Activated naive CD8-positive, alpha-beta T cell treated with anti-CD3 and anti-CD28 coated beads, Interleukin-2, amount 50 U/mL, for 24 hours (primary cell): Measurements from ENCODE around the gene TENM4.
A peak's percentile ranks its signal among the peaks of the same experiment; 100 is the strongest.
"Not testable (repeated sequence)": the region's sequence is repeated elsewhere in the genome, so short reads cannot be mapped to it uniquely, and the experiment has no call there.

ENCODE experiments used
- ATAC-seq: fragments of 150-1000 bp; cut with Tn5 transposase; one replicate; pipeline ENCODE4 v1.10.0; 2021
- DNase-seq: peaks from one replicate; pipeline ENCODE4 v3.0.0; 2021
- H3K27ac Mint-ChIP-seq: one replicate; pipeline ENCODE4 v1.8.0; 2021; ENCODE audit warnings: mild to moderate bottlenecking, mixed read lengths
- H3K27me3 Mint-ChIP-seq: one replicate; pipeline ENCODE4 v1.8.0; 2021; ENCODE audit warnings: mixed read lengths
- H3K36me3 Mint-ChIP-seq: one replicate; pipeline ENCODE4 v1.8.0; 2021; ENCODE audit warnings: low read depth, mixed read lengths
- H3K4me1 Mint-ChIP-seq: one replicate; pipeline ENCODE4 v1.8.0; 2021; ENCODE audit warnings: mixed read lengths
- H3K4me3 Mint-ChIP-seq: one replicate; pipeline ENCODE4 v1.8.0; 2021; ENCODE audit warnings: mild to moderate bottlenecking, moderate library complexity, mixed read lengths
- H3K9me3 Mint-ChIP-seq: one replicate; pipeline ENCODE4 v1.8.0; 2021; ENCODE audit warnings: mixed read lengths

Gene TENM4

GRCh38 chr11:78647266-78647915 lies 793.4 kb downstream of the TENM4 start:
- ATAC-seq (no peak), DNase-seq (no peak)
- H3K4me1 Mint-ChIP-seq: peaks cover 57% of the 10 kb centered on the region
- peaks cover 4% of the 10 kb centered on the region for H3K36me3 Mint-ChIP-seq
- H3K4me3 Mint-ChIP-seq: no peak overlapping the region
- H3K27me3 Mint-ChIP-seq: peaks cover 3% of the 10 kb centered on the region
- H3K27ac Mint-ChIP-seq: no peak overlapping the region
- no peaks in the 10 kb centered on the region for H3K9me3 Mint-ChIP-seq

GRCh38 chr11:78646564-78647185 lies 794.2 kb downstream of the TENM4 start:
- Mint-ChIP-seq H3K4me1 (peaks cover 56% of the 10 kb centered on the region), H3K27me3 (peaks cover 3% of the 10 kb centered on the region), H3K36me3 (peaks cover 4% of the 10 kb centered on the region), H3K9me3 (no peaks in the 10 kb centered on the region), H3K4me3 (no peak overlapping the region), H3K27ac (no peak overlapping the region)
- DNase-seq (peak; percentile 59), ATAC-seq (no peak)

- no peaks in the 10 kb centered on the region for H3K9me3 Mint-ChIP-seq
These were observed 795.3 kb downstream of the TENM4 start for GRCh38 chr11:78645226-78646202.

DNA sequence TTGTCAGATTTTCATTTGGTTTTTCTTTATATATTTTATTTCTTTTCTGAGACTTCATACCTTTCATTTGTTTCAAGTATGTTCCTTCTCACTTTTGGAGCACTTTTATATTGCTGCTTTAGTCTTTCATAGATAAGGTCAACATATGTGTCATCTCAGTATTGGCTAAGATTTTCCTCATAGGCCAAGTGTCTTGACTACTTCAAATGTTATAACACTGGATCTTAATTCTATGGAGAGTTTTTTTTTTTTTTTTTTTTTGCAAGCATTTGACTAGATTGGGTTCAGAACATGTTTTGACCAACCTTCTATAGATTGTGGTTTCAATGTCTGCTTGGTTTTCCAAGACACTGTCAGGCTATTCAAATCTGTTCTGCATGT lies 797.2 kb downstream of the TENM4 start:
- Mint-ChIP-seq H3K36me3 (peaks cover 4% of the 10 kb centered on the region), H3K4me1 (peaks cover 40% of the 10 kb centered on the region), H3K4me3 (peak overlapping the region; percentile 34), H3K9me3 (no peaks in the 10 kb centered on the region), H3K27me3 (peaks cover 2% of the 10 kb centered on the region), H3K27ac (peak overlapping the region; percentile 95)
- ATAC-seq (peak; percentile 58), DNase-seq (no peak)

More at GRCh38 chr11:78645226-78646202, 795.3 kb downstream of the TENM4 start:
- peak; percentile 73 for DNase-seq
- ATAC-seq: no peak
- Mint-ChIP-seq H3K4me3 (no peak overlapping the region), H3K4me1 (peaks cover 48% of the 10 kb centered on the region), H3K36me3 (peaks cover 4% of the 10 kb centered on the region), H3K27ac (no peak overlapping the region), H3K27me3 (peaks cover 3% of the 10 kb centered on the region)

DNA sequence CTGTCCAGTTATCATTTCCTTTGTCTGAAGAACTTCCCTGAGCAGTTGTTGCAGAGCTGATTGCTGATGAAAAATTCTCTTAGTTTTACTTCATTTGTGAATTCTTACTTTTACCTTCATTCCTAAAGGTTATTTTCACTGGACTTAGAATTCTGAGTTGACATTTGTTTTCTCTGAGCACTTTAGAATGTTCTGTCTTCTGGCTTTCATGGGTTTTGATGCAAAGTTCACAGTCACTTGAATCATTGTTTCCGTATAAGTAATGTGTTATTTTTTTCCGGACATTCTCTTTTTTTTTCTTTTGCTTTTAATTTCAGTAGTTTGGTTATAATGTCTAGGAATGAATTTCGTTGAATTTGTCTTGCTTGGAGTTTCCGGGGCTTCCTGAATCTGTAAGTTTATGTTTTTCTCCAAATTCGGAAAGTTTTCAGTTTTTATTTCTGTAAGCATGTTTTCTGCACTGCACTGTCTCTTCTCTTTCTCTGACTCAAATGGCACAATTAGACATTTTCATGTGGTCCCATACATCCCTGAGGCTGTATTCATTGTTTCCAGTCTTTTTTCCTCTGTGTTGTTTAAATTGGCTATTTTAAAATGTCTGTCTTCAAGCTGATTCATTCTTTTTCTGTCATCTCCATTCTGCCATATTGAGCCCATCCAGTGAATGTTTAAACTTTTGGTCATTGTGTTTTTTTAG lies 797.7 kb downstream of the TENM4 start:
- ATAC-seq (peak; percentile 81), DNase-seq (no peak)
- peak overlapping the region; percentile 95 for H3K27ac Mint-ChIP-seq
- peaks cover 5% of the 10 kb centered on the region for H3K27me3 Mint-ChIP-seq
- peaks cover 7% of the 10 kb centered on the region for H3K36me3 Mint-ChIP-seq
- peaks cover 38% of the 10 kb centered on the region for H3K4me1 Mint-ChIP-seq
- peak overlapping the region; percentile 34 for H3K4me3 Mint-ChIP-seq
- no peaks in the 10 kb centered on the region for H3K9me3 Mint-ChIP-seq

GRCh38 chr11:78641541-78641940 lies 799.3 kb downstream of the TENM4 start:
- Mint-ChIP-seq H3K4me3 (no peak overlapping the region), H3K27me3 (peaks cover 11% of the 10 kb centered on the region), H3K27ac (no peak overlapping the region), H3K36me3 (peaks cover 7% of the 10 kb centered on the region), H3K9me3 (no peaks in the 10 kb centered on the region), H3K4me1 (peaks cover 44% of the 10 kb centered on the region)
- ATAC-seq (no peak), DNase-seq (no peak)

DNA sequence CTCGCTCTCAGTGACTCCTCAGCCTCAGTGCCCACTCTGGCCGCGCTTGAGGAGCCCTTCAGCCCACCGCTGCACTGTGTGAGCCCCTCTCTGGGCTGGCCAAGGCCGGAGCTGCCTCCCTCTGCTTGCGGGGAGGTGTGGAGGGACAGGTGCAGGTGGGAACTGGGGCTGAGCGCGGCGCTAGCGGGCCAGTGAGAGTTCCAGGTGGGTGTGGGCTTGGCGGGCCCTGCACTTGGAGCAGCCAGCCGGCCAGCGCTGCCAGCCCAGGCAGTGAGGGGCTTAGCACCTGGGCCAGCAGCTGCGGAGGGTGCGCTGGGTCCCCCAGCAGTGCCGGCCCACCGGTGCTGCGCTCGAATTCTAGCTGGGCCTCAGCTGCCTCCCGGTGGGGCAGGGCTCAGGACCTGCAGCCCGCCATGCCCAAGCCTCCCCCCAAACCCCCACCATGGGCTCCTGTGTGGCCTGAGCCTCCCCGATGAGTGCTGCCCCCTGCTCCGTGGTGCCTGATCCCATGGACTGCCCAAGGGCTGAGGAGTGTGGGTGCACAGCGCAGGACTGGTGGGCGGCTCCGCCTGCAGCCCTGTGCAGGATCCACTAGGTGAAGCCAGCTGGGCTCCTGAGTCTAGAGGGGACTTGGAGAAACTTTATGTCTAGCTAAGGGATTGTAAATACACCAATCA lies 802.0 kb downstream of the TENM4 start:
- ATAC-seq: no peak
- no peak for DNase-seq
- H3K36me3 Mint-ChIP-seq: peaks cover 12% of the 10 kb centered on the region
- H3K27ac Mint-ChIP-seq: no peak overlapping the region
- peaks cover 16% of the 10 kb centered on the region for H3K27me3 Mint-ChIP-seq
- H3K9me3 Mint-ChIP-seq: peaks cover 11% of the 10 kb centered on the region
- peaks cover 46% of the 10 kb centered on the region for H3K4me1 Mint-ChIP-seq
- H3K4me3 Mint-ChIP-seq: no peak overlapping the region

- ATAC-seq, H3K4me3 Mint-ChIP-seq: not testable (repeated sequence)
- H3K4me1 Mint-ChIP-seq: peaks cover 34% of the 10 kb centered on the region
These were observed 803.3 kb downstream of the TENM4 start for GRCh38 chr11:78637527-78637926.

DNA sequence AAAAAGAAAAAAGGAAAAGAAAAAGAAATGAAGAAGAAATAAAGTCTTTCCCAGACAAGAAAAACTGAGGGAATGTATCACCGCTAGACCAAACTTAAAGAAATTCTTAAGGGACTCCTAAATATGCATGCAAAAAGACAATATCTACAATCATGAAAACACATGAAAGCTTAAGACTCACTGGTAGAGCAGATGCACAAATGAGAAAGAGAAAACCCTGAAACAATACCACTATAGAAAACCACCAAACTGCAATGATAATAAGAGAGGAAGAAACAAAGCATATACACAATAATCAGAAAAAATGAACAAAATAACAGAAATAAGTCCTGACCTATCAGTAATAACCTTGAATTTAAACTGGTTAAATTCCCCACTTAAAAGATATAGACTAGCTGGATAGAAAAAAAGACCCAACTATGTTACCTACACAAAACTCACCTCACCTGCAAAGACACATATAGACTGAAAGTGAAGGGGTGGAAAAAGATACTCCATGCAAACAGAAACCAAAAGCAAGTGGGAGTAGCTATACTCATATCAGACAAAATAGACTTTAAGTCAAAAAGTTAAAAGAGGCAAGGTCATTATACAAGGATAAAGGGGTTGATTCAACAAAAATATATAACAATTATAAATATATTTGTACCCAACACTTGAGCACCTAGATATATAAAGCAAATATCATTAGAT lies 804.9 kb downstream of the TENM4 start:
- no peak overlapping the region for H3K4me3 Mint-ChIP-seq
- DNase-seq (no peak), ATAC-seq (peak; percentile 76)
- peaks cover 18% of the 10 kb centered on the region for H3K27me3 Mint-ChIP-seq
- peak overlapping the region; percentile 48 for H3K27ac Mint-ChIP-seq
- H3K4me1 Mint-ChIP-seq: peaks cover 24% of the 10 kb centered on the region
- peaks cover 7% of the 10 kb centered on the region for H3K36me3 Mint-ChIP-seq
- H3K9me3 Mint-ChIP-seq: peaks cover 13% of the 10 kb centered on the region

More at GRCh38 chr11:78637527-78637926, 803.3 kb downstream of the TENM4 start:
- not testable (repeated sequence) for H3K27ac Mint-ChIP-seq, H3K36me3 Mint-ChIP-seq, DNase-seq
- H3K9me3 Mint-ChIP-seq: peaks cover 13% of the 10 kb centered on the region
- peaks cover 18% of the 10 kb centered on the region for H3K27me3 Mint-ChIP-seq

- H3K36me3 Mint-ChIP-seq: peaks cover 10% of the 10 kb centered on the region
- no peak overlapping the region for H3K27ac Mint-ChIP-seq
- peaks cover 24% of the 10 kb centered on the region for H3K4me1 Mint-ChIP-seq
- peaks cover 28% of the 10 kb centered on the region for H3K9me3 Mint-ChIP-seq
- DNase-seq (no peak), ATAC-seq (no peak)
- H3K4me3 Mint-ChIP-seq: peak overlapping the region; percentile 17
- peaks cover 21% of the 10 kb centered on the region for H3K27me3 Mint-ChIP-seq
These were observed 807.1 kb downstream of the TENM4 start for GRCh38 chr11:78633516-78634310.

DNA sequence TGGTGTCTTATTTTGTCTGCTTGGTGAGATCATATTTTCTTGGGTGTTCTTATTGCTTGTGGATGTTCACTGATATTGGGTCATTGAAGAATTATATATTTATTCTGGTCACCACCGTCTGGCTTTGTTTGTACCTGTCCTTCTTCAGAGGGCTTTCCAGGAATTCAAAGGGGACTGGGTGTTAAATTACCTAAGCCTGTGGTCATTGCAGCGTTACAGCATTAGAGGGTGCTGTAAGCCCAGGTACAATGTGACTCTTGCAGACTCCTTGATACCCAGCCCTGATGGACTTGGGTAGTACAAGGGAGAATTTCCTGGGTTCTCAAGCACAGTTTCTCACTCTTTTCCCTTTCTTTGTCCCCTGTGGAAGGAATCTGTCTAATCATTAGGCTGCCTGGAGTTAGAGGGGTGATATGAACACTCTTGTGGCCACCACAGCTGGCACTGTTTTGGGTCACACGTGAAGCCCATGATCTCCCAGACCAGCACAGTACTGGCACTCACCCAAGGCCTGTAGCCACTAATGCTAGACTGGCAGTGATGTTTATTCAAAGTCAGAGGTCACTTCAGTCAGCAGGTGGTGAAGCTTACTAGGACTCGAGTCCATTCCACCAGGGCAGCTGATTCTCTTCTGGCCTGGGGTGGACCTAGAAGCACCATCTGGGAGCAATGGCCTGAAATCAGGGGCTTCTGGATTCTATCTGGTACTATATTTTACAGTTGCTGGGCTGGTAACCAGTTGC lies 810.1 kb downstream of the TENM4 start:
- H3K36me3 Mint-ChIP-seq: peaks cover 6% of the 10 kb centered on the region
- H3K27me3 Mint-ChIP-seq: peaks cover 16% of the 10 kb centered on the region
- peaks cover 34% of the 10 kb centered on the region for H3K9me3 Mint-ChIP-seq
- DNase-seq (no peak), ATAC-seq (no peak)
- H3K27ac Mint-ChIP-seq: no peak overlapping the region
- no peak overlapping the region for H3K4me3 Mint-ChIP-seq
- peaks cover 10% of the 10 kb centered on the region for H3K4me1 Mint-ChIP-seq

GRCh38 chr11:78630155-78630554 lies 810.7 kb downstream of the TENM4 start:
- Mint-ChIP-seq H3K36me3 (peaks cover 6% of the 10 kb centered on the region), H3K27me3 (peaks cover 16% of the 10 kb centered on the region), H3K4me3 (no peak overlapping the region), H3K9me3 (peaks cover 33% of the 10 kb centered on the region), H3K27ac (no peak overlapping the region), H3K4me1 (peaks cover 6% of the 10 kb centered on the region)
- DNase-seq (no peak), ATAC-seq (no peak)
